K562 treated with DMSO at 1 percent for 4 hours (cell line): ENCODE results near the gene SPRR4. TPM values are rescaled to one million over a fixed set of nuclear protein-coding genes. Genes with fewer than 3 reads are reported as not detected.

Experiments used
- total RNA-seq: library from RNA; unstranded; fragments of 300-600 nt; gene quantifications from 2 replicates; pipeline ENCODE4 v1.2.3, GENCODE V29; 2022; ENCODE audit not compliant: insufficient read depth

The SPRR4 gene, protein sequence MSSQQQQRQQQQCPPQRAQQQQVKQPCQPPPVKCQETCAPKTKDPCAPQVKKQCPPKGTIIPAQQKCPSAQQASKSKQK
- not detected in 2 replicates for total RNA-seq

DNA sequence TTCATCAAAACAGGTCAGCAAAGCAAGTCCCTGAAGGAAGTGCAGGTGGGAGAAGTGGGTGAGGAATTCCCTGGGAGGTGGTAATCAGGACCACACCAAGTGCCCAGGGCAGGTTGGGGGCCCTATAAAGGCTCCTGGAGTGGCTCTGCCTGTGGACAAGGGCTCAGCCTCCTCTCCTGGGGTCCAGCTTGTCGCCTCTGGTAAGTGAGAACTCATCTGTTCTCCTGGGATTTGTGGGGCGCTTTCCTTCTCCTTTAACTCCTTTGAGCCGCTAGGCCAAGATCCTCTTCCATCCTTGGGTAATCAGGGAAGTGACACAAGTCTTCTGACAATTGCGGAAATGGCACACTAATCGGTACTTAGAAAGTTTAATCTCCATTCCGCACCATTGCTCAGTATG is at the start of gene SPRR4:
SPRR4 (plus strand) TSS at position 154 of the 400 bp plus-strand sequence. CDS start 1,243 bp downstream, outside the sequence.

DNA sequence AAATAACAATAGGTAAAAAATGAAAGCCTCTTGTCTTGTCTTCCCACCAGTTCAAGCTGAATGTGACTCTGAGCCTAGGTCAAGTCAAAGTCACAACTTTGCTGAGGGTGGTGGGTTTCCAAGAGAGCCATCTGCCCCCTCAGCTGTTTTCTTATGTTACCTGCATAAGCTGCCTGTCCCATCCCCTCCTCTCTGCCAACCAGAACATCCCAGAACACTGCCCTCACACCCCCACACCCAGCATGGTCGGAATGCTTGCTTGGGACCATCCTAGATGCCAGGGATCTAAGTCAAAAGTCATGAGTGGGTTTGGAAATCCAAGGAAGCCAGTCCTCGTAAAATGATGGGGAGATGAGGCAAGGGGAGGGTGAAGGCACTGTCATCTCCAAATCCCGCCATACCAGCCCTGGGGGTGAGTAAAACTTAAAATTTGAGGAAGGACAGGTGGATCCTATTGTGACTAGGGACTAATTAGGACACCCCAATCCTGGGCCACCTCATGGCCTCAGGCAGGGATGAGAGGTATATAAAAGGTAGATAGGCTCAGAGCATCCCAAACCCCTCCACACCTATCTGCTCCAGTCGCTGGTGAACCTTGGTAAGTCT is 23.7 kb upstream of the SPRR4 start, which contains the start of gene SPRR5:
SPRR5 (plus strand) TSS at position 556 of the 606 bp plus-strand sequence. CDS start 1,349 bp downstream, outside the sequence.

DNA sequence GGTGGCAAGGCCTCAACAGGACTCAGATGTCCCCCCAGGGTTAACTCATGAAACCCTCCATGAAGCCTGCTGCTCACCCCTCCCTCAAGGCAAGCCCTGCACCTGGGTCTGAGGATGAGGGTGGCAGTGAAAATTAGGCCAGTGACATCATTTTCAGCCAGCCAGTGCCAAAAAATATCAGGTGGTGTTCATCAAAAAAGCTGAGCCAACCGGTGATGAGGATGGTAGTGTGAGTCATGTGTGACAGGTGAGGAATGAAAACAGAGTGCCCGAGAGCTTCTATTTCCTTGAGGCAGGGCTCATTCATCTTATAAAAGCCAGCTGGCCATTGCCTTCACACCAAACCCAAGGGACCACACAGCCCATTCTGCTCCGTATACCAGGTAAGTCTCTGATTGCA is 13.3 kb downstream of the SPRR4 start, which contains the start of gene SPRR1A:
SPRR1A (plus strand) TSS at position 339 of the 400 bp plus-strand sequence. CDS start 1,150 bp downstream, outside the sequence.

DNA sequence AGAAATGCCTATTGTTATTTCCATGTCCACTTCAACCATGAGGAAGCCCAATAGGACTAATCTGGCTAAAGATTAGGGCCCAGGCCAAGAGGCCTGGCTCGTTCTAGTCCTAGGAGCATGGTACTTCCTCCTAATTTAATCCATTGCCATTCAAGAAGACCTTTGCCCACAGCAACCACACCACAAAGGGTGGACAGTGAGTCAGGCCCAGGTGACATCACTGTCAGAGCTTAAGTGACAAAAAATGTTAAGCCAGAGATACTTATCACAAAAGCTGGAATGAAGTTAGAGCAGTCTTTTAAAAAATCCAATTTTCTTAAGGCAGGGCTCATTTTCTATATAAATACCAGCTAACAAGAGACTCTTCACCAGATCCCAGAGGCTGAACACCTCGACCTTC is 30.9 kb downstream of the SPRR4 start, which contains the start of gene SPRR3:
SPRR3 (plus strand) TSS at position 368 of the 400 bp plus-strand sequence. CDS start 1,272 bp downstream, outside the sequence.

Other genes with a start within 250 kb of the SPRR4 start
- not detected in 2 replicates for gene KPRP, start 212.6 kb upstream of the SPRR4 start, total RNA-seq
- not detected in 2 replicates for gene LCE1F, start 195.5 kb upstream of the SPRR4 start, total RNA-seq
- gene LCE1E, start 184.4 kb upstream of the SPRR4 start, total RNA-seq: not detected in 2 replicates
- not detected in 2 replicates for gene LCE1D, start 173.9 kb upstream of the SPRR4 start, total RNA-seq
- gene LCE1C, start 164.0 kb upstream of the SPRR4 start, total RNA-seq: not detected in 2 replicates
- not detected in 2 replicates for gene LCE1B, start 158.7 kb upstream of the SPRR4 start, total RNA-seq
- not detected in 2 replicates for gene LCE1A, start 143.2 kb upstream of the SPRR4 start, total RNA-seq
- gene LCE6A, start 127.8 kb upstream of the SPRR4 start, total RNA-seq: not detected in 2 replicates
- gene LCE7A, start 110.7 kb upstream of the SPRR4 start, total RNA-seq: not detected in 2 replicates
- gene SMCP, start 92.3 kb upstream of the SPRR4 start, total RNA-seq: not detected in 2 replicates
- gene IVL, start 62.1 kb upstream of the SPRR4 start, total RNA-seq: not detected in 2 replicates
- not detected in 2 replicates for gene SPRR5, start 23.4 kb upstream of the SPRR4 start, total RNA-seq
- not detected in 2 replicates for gene SPRR1A, start 13.4 kb downstream of the SPRR4 start, total RNA-seq
- gene SPRR3, start 31.1 kb downstream of the SPRR4 start, total RNA-seq: not detected in 2 replicates
- not detected in 2 replicates for gene SPRR1B, start 60.6 kb downstream of the SPRR4 start, total RNA-seq
- gene SPRR2D, start 70.5 kb downstream of the SPRR4 start, total RNA-seq: 36.6 and 103 TPM in 2 replicates
- not detected in 2 replicates for gene SPRR2A, start 86.9 kb downstream of the SPRR4 start, total RNA-seq
- not detected in 2 replicates for gene SPRR2B, start 101.0 kb downstream of the SPRR4 start, total RNA-seq
- gene SPRR2E, start 123.9 kb downstream of the SPRR4 start, total RNA-seq: not detected in 2 replicates
- not detected in 2 replicates for gene SPRR2F, start 142.9 kb downstream of the SPRR4 start, total RNA-seq
- gene SPRR2G, start 180.2 kb downstream of the SPRR4 start, total RNA-seq: not detected in 2 replicates
- not detected in 2 replicates for gene LELP1, start 232.8 kb downstream of the SPRR4 start, total RNA-seq
- gene PRR9, start 246.9 kb downstream of the SPRR4 start, total RNA-seq: 1.4 and 1.7 TPM in 2 replicates